ENCODE measurements around the gene ADCY10.

- no peak for TF ChIP-seq CTCF (IDR thresholded peaks at IDR 0.05)
- no peak for TF ChIP-seq POLR2A (IDR thresholded peaks at IDR 0.05)
- TF ChIP-seq POLR2AphosphoS5 (IDR thresholded peaks at IDR 0.05; ENCODE audit: insufficient read depth in 1 of 2, low read depth in 1 of 2), result no peak
Measured at GRCh38 chr1:167776616-167777268, 137.2 kb downstream of the ADCY10 start.

Data from vagina (tissue), 2 donors.